ENCODE measurements around the gene RAC2. TPM values are rescaled to one million over a fixed set of nuclear protein-coding genes. Genes with fewer than 3 reads are reported as not detected.

RAC2 gene
- polyA plus RNA-seq, 2 of the 4 experiments (the other 2 are of a cell fraction) = 0.05 TPM; not detected in 1

- Histone ChIP-seq H3K4me3 (no peak overlapping the region), H3K9me3 (peaks cover 6% of the 10 kb centered on the region), H3K4me1 (peaks cover 39% of the 10 kb centered on the region), H3K4me2 (peak overlapping the region; percentile 72), H3K27ac (peak overlapping the region; percentile 66 to 82; a peak in 4 of 6 replicates)
- TF ChIP-seq FOXS1 (CRISPR knock-in tag; IDR thresholded peaks at IDR 0.05) (no peak), HEYL (CRISPR knock-in tag; IDR thresholded peaks at IDR 0.05) (no peak), RFX5 (IDR thresholded peaks at IDR 0.05) (no peak), BCL3 (IDR thresholded peaks at IDR 0.05) (no peak), CEBPB (IDR thresholded peaks at IDR 0.05) (no peak), EP300 (IDR thresholded peaks at IDR 0.05) (no peak), HOXB13 (CRISPR knock-in tag; IDR thresholded peaks at IDR 0.05; ENCODE audit: low read depth) (no peak), ELK1 (IDR thresholded peaks at IDR 0.05; ENCODE audit: low read depth, low read length) (no peak), KDM5A (IDR thresholded peaks at IDR 0.05) (no peak)
- FAIRE-seq (no peak), ATAC-seq (peak in 1 of 2 experiments; percentile 10; a peak in 1 of 6 replicates), DNase-seq (ENCODE audit: low read depth in 1 of 2, low spot score in 1 of 2) (no peak)
- POLR2A ChIA-PET = no interaction called here
- 91% methylated on average over 7 of the region's 14 CpGs for WGBS (ENCODE audit: missing lambda C conversion rate)
- CTCF ChIA-PET = interaction anchor here (0.7 to 5.0 kb wide), 34 partner anchors 10 to 484 kb away, joined by 3 to 55 read pairs (median 8); partner anchors contain the start of genes CYTH4 and RAC2
Observed at GRCh38 chr22:37258753-37259401, 14.8 kb upstream of the RAC2 start.

GRCh38 chr22:37258005-37258752 is 14.1 kb upstream of the RAC2 start:
- ChIA-PET CTCF (interaction anchor here (1.4 to 5.0 kb wide), 9 partner anchors 12 to 309 kb away, joined by 4 to 55 read pairs (median 27); partner anchors contain the start of gene RAC2), POLR2A (no interaction called here)
- Histone ChIP-seq H3K4me2 (no peak overlapping the region), H3K4me3 (no peak overlapping the region), H3K27ac (peak overlapping the region in 1 of 2 experiments; percentile 28; a peak in 1 of 6 replicates), H3K4me1 (peaks cover 41% of the 10 kb centered on the region), H3K9me3 (no peaks in the 10 kb centered on the region; the same call in 2 of the 3 replicates)
- FAIRE-seq (no peak), DNase-seq (ENCODE audit: low read depth in 1 of 2, low spot score in 1 of 2) (no peak), ATAC-seq (no peak)
- TF ChIP-seq BCL3 (IDR thresholded peaks at IDR 0.05) (no peak), CBX2 (IDR thresholded peaks at IDR 0.05; ENCODE audit: borderline replicate concordance, low read depth) (no peak), RAD21 (conservative IDR thresholded peaks at IDR 0.05 in 1 of 2, IDR thresholded peaks at IDR 0.05 in 1 of 2) (no peak), SREBF2 (IDR thresholded peaks at IDR 0.05) (no peak), CHD4 (IDR thresholded peaks at IDR 0.05; ENCODE audit: borderline replicate concordance) (no peak), MAZ (IDR thresholded peaks at IDR 0.05; ENCODE audit: borderline replicate concordance, low read depth, low read length) (no peak), MAX (IDR thresholded peaks at IDR 0.05) (no peak), E2F6 (IDR thresholded peaks at IDR 0.05; ENCODE audit: borderline replicate concordance, low read depth) (no peak), ATOH8 (CRISPR knock-in tag; IDR thresholded peaks at IDR 0.05; ENCODE audit: low read depth) (no peak), RNF2 (IDR thresholded peaks at IDR 0.05; ENCODE audit: borderline replicate concordance, low read depth) (no peak), EHF (CRISPR knock-in tag; IDR thresholded peaks at IDR 0.05) (no peak), REST (IDR thresholded peaks at IDR 0.05) (no peak), MAFK (IDR thresholded peaks at IDR 0.05; ENCODE audit: partially characterized antibody) (no peak)
- WGBS (ENCODE audit: missing lambda C conversion rate) = 84% methylated on average over 9 of the region's 9 CpGs
